ENCODE measurements around the gene CFAP206.

Gene CFAP206, protein sequence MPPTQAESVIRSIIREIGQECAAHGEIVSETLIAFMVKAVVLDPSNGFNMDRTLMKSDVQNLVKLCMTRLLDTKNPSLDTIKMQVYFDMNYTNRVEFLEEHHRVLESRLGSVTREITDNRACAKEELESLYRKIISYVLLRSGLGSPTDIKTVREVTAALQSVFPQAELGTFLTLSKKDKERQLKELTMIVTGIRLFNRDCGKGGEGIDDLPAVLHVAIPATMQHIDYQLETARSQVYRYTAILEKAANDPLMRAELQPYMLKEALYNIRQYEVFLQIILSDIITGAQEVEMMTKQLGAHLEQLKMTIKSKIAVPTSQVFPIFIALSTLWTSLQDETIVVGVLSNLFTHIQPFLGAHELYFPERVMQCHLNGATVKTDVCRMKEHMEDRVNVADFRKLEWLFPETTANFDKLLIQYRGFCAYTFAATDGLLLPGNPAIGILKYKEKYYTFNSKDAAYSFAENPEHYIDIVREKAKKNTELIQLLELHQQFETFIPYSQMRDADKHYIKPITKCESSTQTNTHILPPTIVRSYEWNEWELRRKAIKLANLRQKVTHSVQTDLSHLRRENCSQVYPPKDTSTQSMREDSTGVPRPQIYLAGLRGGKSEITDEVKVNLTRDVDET
- total RNA-seq, result 0 to 0.19 (median 0) reads per million in 3 donors

- H3K4me3 ChIP-seq (ENCODE audit: insufficient read depth, low read depth, low read length, poor library complexity, severe bottlenecking), result peak within 1 kb of the TSS; percentile 97
- no peaks in the 10 kb centered on the region for H3K36me3 ChIP-seq (ENCODE audit: control insufficient read depth, insufficient read depth, low read length)
- no peaks in the 10 kb centered on the region for H3K9me3 ChIP-seq (ENCODE audit: control insufficient read depth, low read length)
- no peaks in the 10 kb centered on the region for H3K4me1 ChIP-seq (ENCODE audit: control insufficient read depth, insufficient read depth, low read length, poor library complexity, severe bottlenecking)
- no peaks in the 10 kb centered on the region for H3K27me3 ChIP-seq (replicated peaks; ENCODE audit: control insufficient read depth, insufficient read depth, low read length, poor library complexity, severe bottlenecking)
- DNase-seq, result peak; percentile 62 to 80 (median 66)
- peak within 1 kb of the TSS; percentile 69 for H3K27ac ChIP-seq (ENCODE audit: insufficient read depth, low read length, poor library complexity, severe bottlenecking)
These were observed at the start of gene CFAP206 for GRCh38 chr6:87407901-87408720. TSS of gene CFAP206 (plus strand) at chr6:87407972. CDS start at chr6:87409840, 1,868 bp downstream.

GRCh38 chr6:87364602-87365252, 43.0 kb upstream of the CFAP206 start:
- H3K4me3 ChIP-seq (ENCODE audit: insufficient read depth, low read depth, low read length, poor library complexity, severe bottlenecking), result no peak overlapping the region
- H3K27me3 ChIP-seq (replicated peaks; ENCODE audit: control insufficient read depth, insufficient read depth, low read length, poor library complexity, severe bottlenecking), result no peaks in the 10 kb centered on the region
- H3K4me1 ChIP-seq (ENCODE audit: control insufficient read depth, insufficient read depth, low read length, poor library complexity, severe bottlenecking), result no peaks in the 10 kb centered on the region
- no peak for DNase-seq
- no peaks in the 10 kb centered on the region for H3K36me3 ChIP-seq (ENCODE audit: control insufficient read depth, insufficient read depth, low read length)
- H3K9me3 ChIP-seq (ENCODE audit: control insufficient read depth, low read length), result no peaks in the 10 kb centered on the region
- no peak overlapping the region for H3K27ac ChIP-seq (ENCODE audit: insufficient read depth, low read length, poor library complexity, severe bottlenecking)

DNA sequence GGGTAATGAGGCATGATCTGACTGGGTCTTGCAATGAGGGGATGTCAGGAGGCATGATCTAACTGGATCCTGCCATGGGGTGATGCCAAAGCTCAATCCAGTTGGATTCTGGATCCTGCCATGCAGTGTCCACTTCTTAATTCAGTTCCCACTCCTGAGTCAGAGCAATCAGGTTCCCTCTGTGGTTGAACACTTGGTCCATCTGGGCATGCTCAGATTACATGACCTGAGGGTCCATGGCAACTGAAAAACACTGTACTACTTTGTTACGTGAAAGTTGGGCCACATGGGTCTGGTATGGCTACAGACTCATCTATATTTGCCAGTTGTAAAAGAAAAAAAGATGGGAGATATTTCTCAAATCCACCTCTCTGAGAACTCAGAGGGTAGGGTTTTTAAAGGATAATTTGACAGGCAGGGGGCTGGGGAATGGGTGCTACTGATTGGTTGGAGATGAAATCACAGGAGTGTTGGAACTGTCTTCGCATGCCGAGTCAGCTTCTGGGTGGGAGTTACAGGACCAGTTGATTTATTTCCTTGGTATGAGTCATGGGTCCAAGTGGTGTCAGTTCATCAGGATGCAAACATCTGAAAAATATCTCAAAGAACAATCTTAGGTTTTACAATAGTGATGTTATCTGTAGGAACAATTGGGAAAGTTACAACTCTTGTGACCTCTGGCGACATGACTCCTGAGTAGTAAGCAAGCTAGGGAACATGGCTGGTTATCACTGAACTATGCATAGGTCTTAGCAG, 41.5 kb upstream of the CFAP206 start:
- Histone ChIP-seq H3K36me3 (ENCODE audit: control insufficient read depth, insufficient read depth, low read length) (no peaks in the 10 kb centered on the region), H3K27me3 (replicated peaks; ENCODE audit: control insufficient read depth, insufficient read depth, low read length, poor library complexity, severe bottlenecking) (no peaks in the 10 kb centered on the region), H3K4me1 (ENCODE audit: control insufficient read depth, insufficient read depth, low read length, poor library complexity, severe bottlenecking) (no peaks in the 10 kb centered on the region), H3K9me3 (ENCODE audit: control insufficient read depth, low read length) (no peaks in the 10 kb centered on the region), H3K27ac (ENCODE audit: insufficient read depth, low read length, poor library complexity, severe bottlenecking) (no peak overlapping the region), H3K4me3 (ENCODE audit: insufficient read depth, low read depth, low read length, poor library complexity, severe bottlenecking) (no peak overlapping the region)
- DNase-seq, result no peak

GRCh38 chr6:87366899-87367298, 40.9 kb upstream of the CFAP206 start:
- no peaks in the 10 kb centered on the region for H3K9me3 ChIP-seq (ENCODE audit: control insufficient read depth, low read length)
- no peak overlapping the region for H3K27ac ChIP-seq (ENCODE audit: insufficient read depth, low read length, poor library complexity, severe bottlenecking)
- no peak overlapping the region for H3K4me3 ChIP-seq (ENCODE audit: insufficient read depth, low read depth, low read length, poor library complexity, severe bottlenecking)
- no peak for DNase-seq
- no peaks in the 10 kb centered on the region for H3K4me1 ChIP-seq (ENCODE audit: control insufficient read depth, insufficient read depth, low read length, poor library complexity, severe bottlenecking)
- H3K27me3 ChIP-seq (replicated peaks; ENCODE audit: control insufficient read depth, insufficient read depth, low read length, poor library complexity, severe bottlenecking), result no peaks in the 10 kb centered on the region
- H3K36me3 ChIP-seq (ENCODE audit: control insufficient read depth, insufficient read depth, low read length), result no peaks in the 10 kb centered on the region

GRCh38 chr6:87373377-87373776, 34.4 kb upstream of the CFAP206 start:
- Histone ChIP-seq H3K9me3 (ENCODE audit: control insufficient read depth, low read length) (no peaks in the 10 kb centered on the region), H3K4me1 (ENCODE audit: control insufficient read depth, insufficient read depth, low read length, poor library complexity, severe bottlenecking) (no peaks in the 10 kb centered on the region), H3K27me3 (replicated peaks; ENCODE audit: control insufficient read depth, insufficient read depth, low read length, poor library complexity, severe bottlenecking) (no peaks in the 10 kb centered on the region), H3K36me3 (ENCODE audit: control insufficient read depth, insufficient read depth, low read length) (no peaks in the 10 kb centered on the region), H3K27ac (ENCODE audit: insufficient read depth, low read length, poor library complexity, severe bottlenecking) (no peak overlapping the region), H3K4me3 (ENCODE audit: insufficient read depth, low read depth, low read length, poor library complexity, severe bottlenecking) (no peak overlapping the region)
- no peak for DNase-seq

DNA sequence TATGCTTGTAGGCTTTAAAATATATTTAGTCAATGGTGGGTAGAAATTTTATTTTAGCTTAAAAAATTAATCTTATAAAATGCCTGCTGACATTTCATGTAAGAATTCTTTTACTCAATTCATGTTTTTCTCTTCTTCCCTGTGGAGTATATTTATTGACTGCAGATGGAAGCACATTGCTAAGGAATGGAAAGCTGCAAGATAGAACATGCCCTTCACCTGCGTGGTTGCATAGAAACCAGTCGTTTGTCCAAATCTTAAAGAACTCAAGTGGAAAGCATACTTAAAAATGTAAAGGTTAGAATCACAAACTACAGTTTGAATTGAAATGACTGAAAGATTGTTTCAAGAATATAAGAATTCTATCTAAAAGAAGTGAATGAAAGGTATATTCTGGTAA, 32.5 kb upstream of the CFAP206 start:
- H3K4me1 ChIP-seq (ENCODE audit: control insufficient read depth, insufficient read depth, low read length, poor library complexity, severe bottlenecking), result no peaks in the 10 kb centered on the region
- H3K4me3 ChIP-seq (ENCODE audit: insufficient read depth, low read depth, low read length, poor library complexity, severe bottlenecking), result no peak overlapping the region
- H3K27ac ChIP-seq (ENCODE audit: insufficient read depth, low read length, poor library complexity, severe bottlenecking), result no peak overlapping the region
- H3K36me3 ChIP-seq (ENCODE audit: control insufficient read depth, insufficient read depth, low read length), result no peaks in the 10 kb centered on the region
- no peaks in the 10 kb centered on the region for H3K27me3 ChIP-seq (replicated peaks; ENCODE audit: control insufficient read depth, insufficient read depth, low read length, poor library complexity, severe bottlenecking)
- no peaks in the 10 kb centered on the region for H3K9me3 ChIP-seq (ENCODE audit: control insufficient read depth, low read length)
- DNase-seq, result no peak

GRCh38 chr6:87376643-87377042, 31.1 kb upstream of the CFAP206 start:
- Histone ChIP-seq H3K27me3 (replicated peaks; ENCODE audit: control insufficient read depth, insufficient read depth, low read length, poor library complexity, severe bottlenecking) (no peaks in the 10 kb centered on the region), H3K4me1 (ENCODE audit: control insufficient read depth, insufficient read depth, low read length, poor library complexity, severe bottlenecking) (no peaks in the 10 kb centered on the region), H3K36me3 (ENCODE audit: control insufficient read depth, insufficient read depth, low read length) (no peaks in the 10 kb centered on the region), H3K27ac (ENCODE audit: insufficient read depth, low read length, poor library complexity, severe bottlenecking) (no peak overlapping the region), H3K9me3 (ENCODE audit: control insufficient read depth, low read length) (no peaks in the 10 kb centered on the region), H3K4me3 (ENCODE audit: insufficient read depth, low read depth, low read length, poor library complexity, severe bottlenecking) (no peak overlapping the region)
- DNase-seq, result no peak

GRCh38 chr6:87378947-87379346, 28.8 kb upstream of the CFAP206 start:
- Histone ChIP-seq H3K9me3 (ENCODE audit: control insufficient read depth, low read length) (no peaks in the 10 kb centered on the region), H3K27ac (ENCODE audit: insufficient read depth, low read length, poor library complexity, severe bottlenecking) (no peak overlapping the region)
- no peak for DNase-seq

GRCh38 chr6:87382861-87383260, 24.9 kb upstream of the CFAP206 start:
- Histone ChIP-seq H3K4me1 (ENCODE audit: control insufficient read depth, insufficient read depth, low read length, poor library complexity, severe bottlenecking) (no peaks in the 10 kb centered on the region), H3K4me3 (ENCODE audit: insufficient read depth, low read depth, low read length, poor library complexity, severe bottlenecking) (no peak overlapping the region), H3K27ac (ENCODE audit: insufficient read depth, low read length, poor library complexity, severe bottlenecking) (no peak overlapping the region), H3K36me3 (ENCODE audit: control insufficient read depth, insufficient read depth, low read length) (no peaks in the 10 kb centered on the region), H3K9me3 (ENCODE audit: control insufficient read depth, low read length) (no peaks in the 10 kb centered on the region), H3K27me3 (replicated peaks; ENCODE audit: control insufficient read depth, insufficient read depth, low read length, poor library complexity, severe bottlenecking) (no peaks in the 10 kb centered on the region)
- DNase-seq, result no peak

More at GRCh38 chr6:87378947-87379346, 28.8 kb upstream of the CFAP206 start:
- no peaks in the 10 kb centered on the region for H3K4me1 ChIP-seq (ENCODE audit: control insufficient read depth, insufficient read depth, low read length, poor library complexity, severe bottlenecking)
- H3K27me3 ChIP-seq (replicated peaks; ENCODE audit: control insufficient read depth, insufficient read depth, low read length, poor library complexity, severe bottlenecking), result no peaks in the 10 kb centered on the region
- H3K36me3 ChIP-seq (ENCODE audit: control insufficient read depth, insufficient read depth, low read length), result no peaks in the 10 kb centered on the region
- no peak overlapping the region for H3K4me3 ChIP-seq (ENCODE audit: insufficient read depth, low read depth, low read length, poor library complexity, severe bottlenecking)
